GOT3 (cell line): ENCODE results near the gene LIN54.
"Not testable (repeated sequence)": the region's sequence is repeated elsewhere in the genome, so short reads cannot be mapped to it uniquely, and the experiment has no call there.

Experiments
- DNase-seq: peaks from one replicate; lab custom pipeline; 2025; ENCODE audit warnings: mixed read lengths; lab: John Stamatoyannopoulos, UW

LIN54 gene

GRCh38 chr4:82947498-82947897 lies 63.1 kb downstream of the LIN54 start:
- DNase-seq: no peak

GRCh38 chr4:82939414-82939813 lies 71.2 kb downstream of the LIN54 start:
- no peak for DNase-seq

GRCh38 chr4:82934441-82934840 lies 76.2 kb downstream of the LIN54 start:
- DNase-seq: no peak

GRCh38 chr4:82930848-82931755 lies 79.5 kb downstream of the LIN54 start:
- DNase-seq: no peak

- DNase-seq: no peak
Observed at GRCh38 chr4:82921795-82922194, 88.8 kb downstream of the LIN54 start.

GRCh38 chr4:82919386-82919785 lies 91.2 kb downstream of the LIN54 start:
- no peak for DNase-seq

GRCh38 chr4:82918091-82918490 lies 92.5 kb downstream of the LIN54 start:
- no peak for DNase-seq

- DNase-seq: not testable (repeated sequence)
Observed at GRCh38 chr4:82913968-82914367, 96.7 kb downstream of the LIN54 start.

- DNase-seq: no peak
Observed at GRCh38 chr4:82913305-82913704, 97.3 kb downstream of the LIN54 start.

GRCh38 chr4:82909326-82909725 lies 101.3 kb downstream of the LIN54 start:
- no peak for DNase-seq

GRCh38 chr4:82906469-82906868 lies 104.2 kb downstream of the LIN54 start:
- DNase-seq: no peak

- DNase-seq: no peak
Observed at GRCh38 chr4:82905205-82905604, 105.4 kb downstream of the LIN54 start.

- no peak for DNase-seq
Observed at GRCh38 chr4:82903737-82904136, 106.9 kb downstream of the LIN54 start.

- DNase-seq: no peak
Observed at GRCh38 chr4:82901183-82901718, 109.4 kb downstream of the LIN54 start.

GRCh38 chr4:82900411-82901182 lies 110.0 kb downstream of the LIN54 start, which contains the start of gene THAP9:
THAP9 (plus strand) TSS chr4:82900735; CDS start chr4:82900803, 68 bp downstream.
- DNase-seq: peak; percentile 98

- DNase-seq: no peak
Observed at GRCh38 chr4:82900066-82900410, 110.6 kb downstream of the LIN54 start.

- DNase-seq: no peak
Observed at GRCh38 chr4:82899374-82900065, 111.1 kb downstream of the LIN54 start.

GRCh38 chr4:82898322-82899243 lies 112.0 kb downstream of the LIN54 start:
- DNase-seq: peak; percentile 15

- no peak for DNase-seq
Observed at GRCh38 chr4:82896755-82897154, 113.9 kb downstream of the LIN54 start.

GRCh38 chr4:82893942-82894341 lies 116.7 kb downstream of the LIN54 start:
- no peak for DNase-seq

- no peak for DNase-seq
Observed at GRCh38 chr4:82892467-82892802, 118.2 kb downstream of the LIN54 start.
